RWPE2 (cell line): ENCODE measurements around the gene ING2.
"Not testable (repeated sequence)": the region's sequence is repeated elsewhere in the genome, so short reads cannot be mapped to it uniquely, and the experiment has no call there.

ENCODE experiments used
- ATAC-seq: fragments of 200-7000 bp; cut with Tn5 transposase; 3 replicates; pipeline ENCODE4 v1.9.1; 2021; ENCODE audit warnings: low read depth
- DNase-seq: peaks from one replicate; pipeline ENCODE4 v3.0.0-alpha.2; 2020; ENCODE audit warnings: low spot score
- H3K27ac ChIP-seq: fragments of 450-650 bp; 2 replicates; pipeline ENCODE4 v1.5.1; 2017; ENCODE audit warnings: mild to moderate bottlenecking; ENCODE audit not compliant: poor library complexity, severe bottlenecking
- H3K27me3 ChIP-seq: fragments of 250-450 bp; sonication (Bioruptor Pico); 2 replicates; pipeline ENCODE4 v1.5.1; 2021; ENCODE audit warnings: mild to moderate bottlenecking, moderate library complexity; ENCODE audit not compliant: insufficient read depth, poor library complexity, severe bottlenecking
- H3K36me3 ChIP-seq: fragments of 250-450 bp; sonication (Bioruptor Pico); 2 replicates; pipeline ENCODE4 v1.5.1; 2020; ENCODE audit warnings: low read depth, mild to moderate bottlenecking, moderate library complexity
- H3K4me1 ChIP-seq: fragments of 250-450 bp; sonication (Bioruptor Pico); 2 replicates; pipeline ENCODE4 v1.5.1; 2021; ENCODE audit warnings: mild to moderate bottlenecking, moderate library complexity; ENCODE audit not compliant: insufficient read depth, poor library complexity, severe bottlenecking
- H3K4me3 ChIP-seq: fragments of 250-450 bp; sonication (Bioruptor Pico); 2 replicates; pipeline ENCODE4 v1.5.1; 2021; ENCODE audit warnings: mild to moderate bottlenecking, moderate library complexity; ENCODE audit not compliant: severe bottlenecking
- H3K9me3 ChIP-seq: fragments of 250-450 bp; sonication (Bioruptor Pico); 2 replicates; pipeline ENCODE4 v1.5.1; 2021; ENCODE audit warnings: mild to moderate bottlenecking, moderate library complexity; ENCODE audit not compliant: severe bottlenecking
- CTCF ChIP-seq: fragments of 450-650 bp; IDR thresholded peaks from one replicate; pipeline ENCODE4 v1.5.1; 2017; ENCODE audit warnings: mild to moderate bottlenecking, moderate library complexity; ENCODE audit not compliant: poor library complexity, severe bottlenecking

The ING2 gene

GRCh38 chr4:183471946-183472708 is 32.7 kb upstream of the ING2 start:
- H3K4me3 ChIP-seq, result no peak overlapping the region
- ATAC-seq, result peak; percentile 73
- H3K27me3 ChIP-seq, result no peaks in the 10 kb centered on the region
- peak; percentile 77 for DNase-seq
- H3K4me1 ChIP-seq, result peaks cover 13% of the 10 kb centered on the region
- H3K9me3 ChIP-seq, result no peaks in the 10 kb centered on the region
- no peaks in the 10 kb centered on the region for H3K36me3 ChIP-seq
- H3K27ac ChIP-seq, result no peak overlapping the region
- TF ChIP-seq CTCF, result peak; percentile 91

GRCh38 chr4:183478123-183478522 is 26.7 kb upstream of the ING2 start:
- Histone ChIP-seq H3K36me3 (no peaks in the 10 kb centered on the region), H3K27ac (no peak overlapping the region), H3K9me3 (no peaks in the 10 kb centered on the region), H3K4me1 (no peaks in the 10 kb centered on the region), H3K4me3 (no peak overlapping the region), H3K27me3 (no peaks in the 10 kb centered on the region)
- DNase-seq (no peak), ATAC-seq (no peak)
- TF ChIP-seq CTCF, result no peak

- no peaks in the 10 kb centered on the region for H3K4me1 ChIP-seq
- no peaks in the 10 kb centered on the region for H3K36me3 ChIP-seq
- no peak for ATAC-seq
- no peak for TF ChIP-seq CTCF
- DNase-seq, result no peak
- H3K4me3 ChIP-seq, result no peak overlapping the region
- H3K9me3 ChIP-seq, result no peaks in the 10 kb centered on the region
- no peak overlapping the region for H3K27ac ChIP-seq
- no peaks in the 10 kb centered on the region for H3K27me3 ChIP-seq
Observed at GRCh38 chr4:183478926-183479325, 25.9 kb upstream of the ING2 start.

GRCh38 chr4:183482515-183483095 is 22.3 kb upstream of the ING2 start:
- DNase-seq, H3K27me3 ChIP-seq, ATAC-seq, H3K36me3 ChIP-seq, H3K4me3 ChIP-seq, H3K27ac ChIP-seq, H3K4me1 ChIP-seq, H3K9me3 ChIP-seq: not testable (repeated sequence)

- H3K27ac ChIP-seq, result no peak overlapping the region
- no peaks in the 10 kb centered on the region for H3K4me1 ChIP-seq
- TF ChIP-seq CTCF, result no peak
- H3K4me3 ChIP-seq, result no peak overlapping the region
- no peaks in the 10 kb centered on the region for H3K27me3 ChIP-seq
- DNase-seq (no peak), ATAC-seq (no peak)
- H3K9me3 ChIP-seq, result no peaks in the 10 kb centered on the region
- H3K36me3 ChIP-seq, result no peaks in the 10 kb centered on the region
Observed at GRCh38 chr4:183483997-183484396, 20.9 kb upstream of the ING2 start.
